IPS DF 6.9 (cell line): ENCODE data around the gene SEPTIN12.
"Not testable (repeated sequence)": the region's sequence is repeated elsewhere in the genome, so short reads cannot be mapped to it uniquely, and the experiment has no call there.

Experiments
- DNase-seq: peaks from one replicate; pipeline ENCODE4 v3.0.0-alpha.2; 2013; ENCODE audit warnings: low read depth, low spot score
- H3K27ac ChIP-seq: one replicate; pipeline ENCODE4 v1.5.1; 2013; ENCODE audit warnings: low read length, control low read depth
- H3K27me3 ChIP-seq: 2 replicates; pipeline ENCODE4 v1.6.1; 2013; ENCODE audit warnings: mild to moderate bottlenecking, low read length; ENCODE audit not compliant: control insufficient read depth, insufficient read depth
- H3K36me3 ChIP-seq: 2 replicates; pipeline ENCODE4 v1.6.1; 2013; ENCODE audit warnings: low read length; ENCODE audit not compliant: control insufficient read depth, insufficient read depth
- H3K4me1 ChIP-seq: 2 replicates; pipeline ENCODE4 v1.6.1; 2013; ENCODE audit warnings: low read length; ENCODE audit not compliant: control insufficient read depth, insufficient read depth
- H3K4me3 ChIP-seq: 2 replicates; pipeline ENCODE4 v1.5.1; 2013; ENCODE audit warnings: mild to moderate bottlenecking, low read length
- H3K9me3 ChIP-seq: 2 replicates; pipeline ENCODE4 v1.6.1; 2013; ENCODE audit warnings: low read length, inconsistent platforms; ENCODE audit not compliant: control insufficient read depth, insufficient read depth
- WGBS: extraction: QIAGEN DNeasy Blood & Tissue Kit; methylation state at CpG from one replicate; pipeline ENCODE4 v1.1.7; 2013; ENCODE audit warnings: mixed read lengths, missing lambda C conversion rate; ENCODE audit not compliant: insufficient read length, insufficient coverage; 5-methylcytosine and 5-hydroxymethylcytosine counted together

Gene SEPTIN12

DNA sequence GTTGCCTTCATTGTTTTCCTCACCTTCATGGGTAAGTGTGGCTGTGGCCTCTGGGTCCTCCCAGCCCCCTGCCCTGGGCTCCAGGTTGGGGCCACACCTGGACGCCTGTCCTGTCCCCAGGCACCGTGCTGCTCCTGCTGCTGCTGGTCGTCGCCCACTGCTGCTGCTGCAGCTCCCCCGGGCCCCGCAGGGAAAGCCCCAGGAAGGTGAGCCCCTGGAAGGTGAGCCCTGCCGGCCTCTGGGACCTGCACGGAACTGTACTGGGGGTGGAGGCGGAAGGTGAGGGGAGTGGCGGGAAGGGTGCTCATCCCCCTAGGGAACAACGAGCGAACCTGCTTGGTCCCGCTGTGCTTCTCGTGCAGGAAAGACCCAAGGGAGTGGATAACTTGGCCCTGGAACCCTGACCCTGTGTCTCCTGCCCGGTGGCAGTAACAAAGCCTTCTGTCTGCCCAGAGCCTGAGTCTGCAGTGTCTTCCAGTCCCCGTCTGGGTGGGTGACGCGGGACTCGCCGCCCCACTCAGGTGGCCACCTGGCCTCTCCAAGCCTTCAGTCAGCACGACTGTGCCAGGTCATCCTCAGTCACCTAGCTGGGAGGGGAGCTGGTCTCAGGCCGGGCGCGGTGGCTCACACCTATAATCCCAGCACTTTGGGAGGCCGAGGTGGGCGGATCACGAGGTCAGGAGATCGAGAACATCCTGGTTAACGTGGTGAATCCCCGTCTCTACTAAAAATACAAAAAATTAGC lies 7.9 kb upstream of the SEPTIN12 start:
- Histone ChIP-seq H3K4me3 (no peak overlapping the region), H3K9me3 (no peaks in the 10 kb centered on the region), H3K4me1 (no peaks in the 10 kb centered on the region), H3K27me3 (no peaks in the 10 kb centered on the region), H3K36me3 (peaks cover 8% of the 10 kb centered on the region), H3K27ac (no peak overlapping the region)
- no peak for DNase-seq
- no CpG with 5 or more reads among the region's 30 CpGs for WGBS

DNA sequence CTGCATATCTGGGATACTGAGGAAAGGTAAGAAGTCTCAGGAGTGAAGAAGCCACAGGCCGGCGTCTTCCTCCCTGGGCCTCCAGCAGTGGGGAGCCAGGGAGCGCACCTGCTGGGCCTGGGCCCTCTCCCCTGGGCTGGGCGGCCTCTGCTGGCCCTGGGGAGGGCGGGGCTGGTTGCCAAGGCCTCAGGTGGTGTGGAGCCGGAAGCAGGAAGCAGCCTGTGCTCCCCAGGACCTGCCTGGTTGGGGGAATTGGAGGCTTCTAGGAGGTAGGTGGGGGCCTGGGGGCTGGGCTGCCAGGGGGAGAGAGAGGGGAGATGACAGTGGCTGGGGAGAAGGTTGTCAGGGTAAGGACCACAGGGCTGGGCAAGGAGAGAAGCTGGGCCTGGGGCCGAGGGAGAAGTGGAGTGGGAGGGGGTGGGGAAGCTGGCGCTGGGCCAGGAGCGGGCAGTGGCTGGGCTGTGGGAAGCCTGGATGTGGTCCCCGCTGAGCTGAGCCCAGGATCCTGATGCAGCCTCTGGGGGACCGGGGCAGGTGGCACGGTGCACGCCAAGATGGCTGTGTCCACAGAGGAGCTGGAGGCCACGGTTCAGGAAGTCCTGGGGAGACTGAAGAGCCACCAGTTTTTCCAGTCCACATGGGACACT lies 7.2 kb upstream of the SEPTIN12 start, which contains the start of gene SMIM22:
Gene SMIM22 (plus strand): TSS at position 189 of the 647 bp plus-strand sequence. CDS start 366 bp downstream, at position 555.
- no peak for DNase-seq
- Histone ChIP-seq H3K27ac (no peak within 1 kb of the TSS), H3K4me3 (no peak within 1 kb of the TSS), H3K4me1 (no peaks in the 10 kb centered on the region), H3K27me3 (no peaks in the 10 kb centered on the region), H3K36me3 (peaks cover 8% of the 10 kb centered on the region), H3K9me3 (no peaks in the 10 kb centered on the region)
- WGBS, result no CpG with 5 or more reads among the region's 14 CpGs

DNA sequence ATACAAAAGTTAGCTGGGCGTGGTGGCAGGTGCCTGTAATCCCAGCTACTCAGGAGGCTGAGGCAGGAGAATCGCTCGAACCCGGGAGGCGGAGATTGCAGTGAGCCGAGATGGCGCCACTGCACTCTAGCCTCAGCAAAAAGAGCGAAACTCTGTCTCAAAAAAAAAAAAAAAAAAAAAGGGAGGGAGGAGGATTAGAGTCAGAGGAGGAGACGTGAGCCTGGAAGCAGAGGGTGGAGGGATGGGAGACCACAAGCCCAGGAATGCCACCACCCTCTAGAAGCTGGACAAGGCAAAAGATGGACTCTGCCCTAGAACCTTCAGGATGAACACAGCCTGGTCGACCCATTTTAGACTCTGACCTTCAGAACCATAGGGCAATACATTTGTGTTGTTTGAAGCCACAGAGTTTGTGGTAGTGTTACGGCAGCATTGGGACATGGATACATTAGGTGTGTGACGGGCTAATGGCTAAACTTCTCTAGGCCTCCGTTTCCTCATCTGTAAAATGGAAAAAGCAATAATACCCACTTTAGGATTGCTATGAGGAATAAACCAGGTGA lies 4.9 kb upstream of the SEPTIN12 start:
- Histone ChIP-seq H3K27ac (no peak overlapping the region), H3K4me3 (no peak overlapping the region), H3K4me1 (no peaks in the 10 kb centered on the region), H3K27me3 (no peaks in the 10 kb centered on the region), H3K36me3 (no peaks in the 10 kb centered on the region), H3K9me3 (no peaks in the 10 kb centered on the region)
- no CpG with 5 or more reads among the region's 13 CpGs for WGBS
- no peak for DNase-seq

DNA sequence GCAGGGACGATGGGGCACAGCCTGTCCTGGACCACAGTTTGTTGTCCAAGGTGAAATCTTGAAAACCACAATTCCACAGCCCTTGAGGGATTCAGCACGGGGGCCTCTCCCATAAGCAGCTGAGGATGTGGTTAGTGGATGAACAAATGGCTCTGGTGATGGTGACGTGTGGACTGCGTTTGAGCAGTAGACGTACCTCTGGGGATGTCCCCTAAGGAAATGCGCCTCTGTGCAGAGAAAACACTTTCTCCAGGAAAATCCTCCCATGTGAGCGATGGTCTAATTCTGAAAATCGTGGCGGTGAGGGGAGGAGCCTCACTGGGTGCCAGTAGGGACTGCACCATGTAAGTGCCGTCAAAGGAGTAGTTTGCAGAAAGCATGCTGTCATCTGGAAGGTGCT lies 2.7 kb upstream of the SEPTIN12 start:
- WGBS, result no CpG with 5 or more reads among the region's 10 CpGs
- H3K9me3 ChIP-seq, result no peaks in the 10 kb centered on the region
- H3K36me3 ChIP-seq, result no peaks in the 10 kb centered on the region
- no peaks in the 10 kb centered on the region for H3K4me1 ChIP-seq
- H3K4me3 ChIP-seq, result no peak overlapping the region
- no peak overlapping the region for H3K27ac ChIP-seq
- H3K27me3 ChIP-seq, result no peaks in the 10 kb centered on the region
- no peak for DNase-seq

DNA sequence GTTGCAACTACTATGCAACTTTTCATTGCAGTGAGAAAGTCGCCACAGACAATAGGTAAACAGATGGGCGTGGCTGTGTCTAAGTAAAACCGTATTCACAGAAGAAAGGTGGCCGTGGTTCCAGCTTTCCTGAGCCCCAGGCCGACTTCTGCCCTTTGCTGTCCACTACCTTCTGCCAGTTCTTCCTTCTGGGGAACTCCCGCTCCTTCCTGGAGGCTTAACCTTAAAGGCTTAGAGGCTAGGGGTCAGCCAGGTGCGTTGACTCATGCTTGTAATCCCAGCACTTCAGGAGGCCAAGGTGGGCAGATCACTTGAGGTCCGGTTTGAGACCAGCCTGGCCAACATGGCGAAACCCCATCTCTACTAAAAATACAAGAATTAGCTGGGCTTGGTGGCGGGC lies 2.1 kb upstream of the SEPTIN12 start:
- Histone ChIP-seq H3K9me3 (no peaks in the 10 kb centered on the region), H3K27me3 (no peaks in the 10 kb centered on the region), H3K36me3 (no peaks in the 10 kb centered on the region), H3K27ac (no peak overlapping the region), H3K4me1 (no peaks in the 10 kb centered on the region), H3K4me3 (no peak overlapping the region)
- no CpG with 5 or more reads among the region's 10 CpGs for WGBS
- no peak for DNase-seq

DNA sequence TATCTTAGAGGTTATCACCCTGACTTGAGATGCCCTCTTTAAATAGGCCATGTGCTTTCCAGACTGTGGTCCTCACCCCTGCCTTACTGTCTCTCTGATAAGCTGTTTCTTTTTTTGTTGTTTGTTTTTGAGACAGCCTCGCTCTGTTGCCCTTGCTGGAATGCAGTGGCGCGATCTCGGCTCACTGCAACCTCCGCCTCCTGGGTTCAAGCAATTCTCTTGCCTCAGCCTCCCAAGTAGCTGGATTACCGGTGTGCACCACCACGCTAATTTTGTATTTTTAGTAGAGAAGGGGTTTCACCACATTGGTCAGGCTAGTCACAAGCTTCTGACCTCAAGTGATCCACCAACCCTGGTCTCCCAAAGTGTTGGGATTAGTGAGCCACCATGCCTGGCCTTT lies 765 bp upstream of the SEPTIN12 start:
- H3K27me3 ChIP-seq, result no peaks in the 10 kb centered on the region
- no peaks in the 10 kb centered on the region for H3K9me3 ChIP-seq
- no peak overlapping the region for H3K4me3 ChIP-seq
- H3K27ac ChIP-seq, result no peak overlapping the region
- no peaks in the 10 kb centered on the region for H3K36me3 ChIP-seq
- H3K4me1 ChIP-seq, result no peaks in the 10 kb centered on the region
- no peak for DNase-seq
- no CpG with 5 or more reads among the region's 7 CpGs for WGBS

DNA sequence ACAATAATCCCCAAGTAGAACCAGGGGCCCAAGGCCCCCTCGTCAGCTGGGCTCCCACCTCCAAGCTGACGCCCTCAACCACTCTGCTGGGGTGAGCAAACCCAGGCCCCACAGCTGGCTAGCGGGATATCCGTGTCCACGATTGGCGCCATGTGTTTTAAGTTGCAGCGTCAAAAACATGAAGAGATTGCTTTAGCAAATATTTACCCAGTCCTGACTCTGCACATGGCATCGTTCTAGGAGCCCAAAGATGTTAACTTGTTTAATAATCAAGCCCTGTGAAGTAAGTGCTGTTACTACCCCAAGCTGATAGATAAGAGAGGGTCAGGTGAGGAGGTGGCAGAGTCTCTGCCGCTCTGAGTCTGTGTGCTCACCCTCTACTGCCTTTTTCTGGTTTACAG lies 344 bp upstream of the SEPTIN12 start:
- Histone ChIP-seq H3K27me3 (no peaks in the 10 kb centered on the region), H3K4me3 (no peak overlapping the region), H3K27ac (no peak overlapping the region), H3K9me3 (no peaks in the 10 kb centered on the region), H3K4me1 (no peaks in the 10 kb centered on the region), H3K36me3 (no peaks in the 10 kb centered on the region)
- no peak for DNase-seq
- WGBS, result no CpG with 5 or more reads among the region's 9 CpGs

DNA sequence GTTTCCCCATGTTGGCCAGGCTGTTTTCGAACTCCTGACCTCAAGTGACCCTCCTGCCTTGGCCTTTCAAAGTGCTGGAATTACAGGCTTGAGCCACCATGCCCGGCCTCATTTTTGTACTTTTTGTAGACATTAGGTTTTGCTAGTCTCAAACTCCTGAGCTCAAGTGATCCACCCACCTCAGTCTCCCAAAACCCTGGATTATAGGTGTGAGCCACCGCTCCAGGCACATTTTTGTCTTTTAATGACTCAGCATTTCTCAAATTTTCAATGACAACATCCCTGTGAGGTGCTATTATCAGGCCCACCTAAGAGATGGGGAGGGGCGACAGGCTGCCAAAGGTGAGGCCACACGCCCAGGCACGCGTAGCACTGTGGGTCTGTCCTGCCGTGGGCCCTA lies 1.1 kb downstream of the SEPTIN12 start:
- no peak overlapping the region for H3K4me3 ChIP-seq
- no peaks in the 10 kb centered on the region for H3K36me3 ChIP-seq
- DNase-seq, result no peak
- no peaks in the 10 kb centered on the region for H3K27me3 ChIP-seq
- no CpG with 5 or more reads among the region's 8 CpGs for WGBS
- no peak overlapping the region for H3K27ac ChIP-seq
- no peaks in the 10 kb centered on the region for H3K4me1 ChIP-seq
- H3K9me3 ChIP-seq, result no peaks in the 10 kb centered on the region

DNA sequence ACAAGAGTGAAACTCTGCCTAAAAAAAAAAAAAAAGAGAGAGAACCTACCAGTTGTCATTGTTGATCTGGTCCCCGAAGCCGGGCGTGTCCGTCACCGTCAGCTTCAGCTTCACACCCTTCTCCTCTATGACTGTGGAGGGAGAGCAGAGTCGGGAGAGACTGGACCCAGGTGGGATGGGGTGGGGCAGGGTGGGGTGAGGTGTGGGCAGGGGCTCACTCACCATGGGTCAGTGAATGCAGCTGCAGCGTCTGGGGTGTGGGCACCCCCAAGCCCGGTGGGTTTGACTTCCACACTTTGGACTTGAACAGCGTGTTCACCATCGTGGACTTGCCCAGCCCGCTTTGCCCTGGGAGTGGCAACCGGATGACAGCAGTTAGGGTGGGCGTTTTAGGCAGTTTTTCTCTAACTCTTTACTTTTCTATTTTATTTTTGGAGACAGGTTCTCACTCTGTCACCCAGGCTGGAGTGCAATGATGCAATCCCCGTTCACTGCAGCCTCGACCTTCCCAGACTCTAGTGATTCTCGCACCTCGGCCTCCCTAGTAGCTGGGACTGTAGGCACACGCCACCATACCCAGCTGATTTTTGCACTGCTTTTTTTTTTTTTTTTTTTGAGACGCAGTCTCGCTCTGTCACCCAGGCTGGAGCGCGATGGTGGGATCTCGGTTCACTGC lies 2.2 kb downstream of the SEPTIN12 start:
- H3K4me3 ChIP-seq, result no peak overlapping the region
- no peaks in the 10 kb centered on the region for H3K4me1 ChIP-seq
- DNase-seq, result no peak
- H3K9me3 ChIP-seq, result no peaks in the 10 kb centered on the region
- no peaks in the 10 kb centered on the region for H3K27me3 ChIP-seq
- H3K27ac ChIP-seq, result no peak overlapping the region
- no peaks in the 10 kb centered on the region for H3K36me3 ChIP-seq
- WGBS, result no CpG with 5 or more reads among the region's 23 CpGs

DNA sequence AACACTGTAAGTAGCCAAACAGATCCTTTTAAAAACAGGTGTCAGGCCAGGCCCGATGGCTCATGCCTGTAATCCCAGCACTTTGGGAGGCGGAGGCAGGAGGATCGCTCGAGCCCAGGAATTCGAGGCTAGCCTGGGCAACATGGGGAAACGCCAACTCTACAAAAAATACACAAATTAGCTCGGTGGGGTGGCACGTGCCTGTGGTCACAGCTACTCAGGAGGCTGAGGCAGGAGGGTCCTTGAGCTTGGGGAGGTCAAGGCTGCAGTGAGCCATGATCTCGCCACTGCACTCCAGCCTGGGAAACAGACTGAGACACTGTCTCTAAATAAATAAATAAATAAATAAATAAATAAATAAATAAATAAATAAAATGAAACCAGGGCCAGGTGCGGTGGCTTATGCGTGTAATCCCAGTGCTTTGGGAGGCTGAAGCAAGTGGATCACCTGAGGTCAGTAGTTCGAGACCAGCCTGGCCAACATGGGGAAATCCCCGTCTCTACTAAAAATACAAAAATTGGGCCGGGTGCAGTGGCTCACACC lies 3.6 kb downstream of the SEPTIN12 start:
- not testable (repeated sequence) for H3K27ac ChIP-seq, H3K4me3 ChIP-seq, H3K27me3 ChIP-seq, DNase-seq, H3K9me3 ChIP-seq, H3K4me1 ChIP-seq, H3K36me3 ChIP-seq
- WGBS, result no CpG with 5 or more reads among the region's 14 CpGs
